Spleen (tissue), 7 donors: Measurements from ENCODE around the gene ITPKC.
"Not testable (repeated sequence)": the region's sequence is repeated elsewhere in the genome, so short reads cannot be mapped to it uniquely, and the experiment has no call there.

Source experiments
- POLR2AphosphoS5 ChIP-seq, 3 donors: sonication (generic); formaldehyde crosslinking; IDR thresholded peaks; one replicate each; pipeline ENCODE4 v1.5.1; 2017; ENCODE audit warnings: antibody characterized with exemption in 3 of 3
- TF ChIP-seq, protein P1 (sequence below), 11 experiments: fragments of 200-600 bp in 7 of 11; fragments of 450-650 bp in 4 of 11; sonication (generic) in 4 of 11; IDR thresholded peaks in 8 of 11; conservative IDR thresholded peaks in 3 of 11; 1 replicate in 7 of 11; 2 replicates in 4 of 11; pipeline versions ENCODE4 v1.4.0 to v1.8.0; 2016 to 2021; ENCODE audit warnings: antibody characterized with exemption in 11 of 11, inconsistent platforms in 4 of 11, mild to moderate bottlenecking in 1 of 11
- donor health status: DM: no; HTN: no; CAD: no; lungs with moderate emphysema.
- donor health status: DM: no; HTN: no; CAD: no.
- donor health status: DM: no; HTN: no; CAD: no.

DNA sequence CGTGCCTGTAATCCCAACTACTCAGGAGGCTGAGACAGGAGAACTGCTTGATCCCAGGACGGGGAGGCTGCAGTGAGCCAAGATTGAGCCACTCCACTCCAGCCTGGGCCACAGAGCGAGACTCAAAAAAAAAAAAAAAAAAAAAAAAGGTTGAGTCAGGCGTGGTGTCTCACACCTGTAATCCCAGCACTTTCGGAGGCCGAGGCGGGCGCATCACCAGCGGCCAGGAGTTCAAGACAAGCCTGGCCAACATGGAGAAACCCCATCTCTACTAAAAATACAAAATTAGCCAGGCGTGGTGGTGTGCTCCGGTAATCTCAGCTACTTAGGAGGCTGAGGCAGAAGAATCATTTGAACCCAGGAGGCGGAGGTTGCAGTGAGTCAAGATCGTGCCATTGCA, 49.5 kb downstream of the ITPKC start:
- TF ChIP-seq, protein P1, sequence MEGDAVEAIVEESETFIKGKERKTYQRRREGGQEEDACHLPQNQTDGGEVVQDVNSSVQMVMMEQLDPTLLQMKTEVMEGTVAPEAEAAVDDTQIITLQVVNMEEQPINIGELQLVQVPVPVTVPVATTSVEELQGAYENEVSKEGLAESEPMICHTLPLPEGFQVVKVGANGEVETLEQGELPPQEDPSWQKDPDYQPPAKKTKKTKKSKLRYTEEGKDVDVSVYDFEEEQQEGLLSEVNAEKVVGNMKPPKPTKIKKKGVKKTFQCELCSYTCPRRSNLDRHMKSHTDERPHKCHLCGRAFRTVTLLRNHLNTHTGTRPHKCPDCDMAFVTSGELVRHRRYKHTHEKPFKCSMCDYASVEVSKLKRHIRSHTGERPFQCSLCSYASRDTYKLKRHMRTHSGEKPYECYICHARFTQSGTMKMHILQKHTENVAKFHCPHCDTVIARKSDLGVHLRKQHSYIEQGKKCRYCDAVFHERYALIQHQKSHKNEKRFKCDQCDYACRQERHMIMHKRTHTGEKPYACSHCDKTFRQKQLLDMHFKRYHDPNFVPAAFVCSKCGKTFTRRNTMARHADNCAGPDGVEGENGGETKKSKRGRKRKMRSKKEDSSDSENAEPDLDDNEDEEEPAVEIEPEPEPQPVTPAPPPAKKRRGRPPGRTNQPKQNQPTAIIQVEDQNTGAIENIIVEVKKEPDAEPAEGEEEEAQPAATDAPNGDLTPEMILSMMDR (IDR thresholded peaks at IDR 0.05 in 8 of 11, conservative IDR thresholded peaks at IDR 0.05 in 3 of 11): not testable (repeated sequence)
- not testable (repeated sequence) for TF ChIP-seq POLR2AphosphoS5 (IDR thresholded peaks at IDR 0.05)
